IPS-18c (cell line): ENCODE measurements around the gene MBNL2.

Experiments used
- H3K4me3 ChIP-seq: 2 replicates; pipeline ENCODE4 v1.7.0; 2013; ENCODE audit warnings: low read depth, mild to moderate bottlenecking, low read length, moderate library complexity; ENCODE audit not compliant: insufficient read depth
- H3K9me3 ChIP-seq: one replicate; pipeline ENCODE4 v1.6.1; 2013; ENCODE audit warnings: mild to moderate bottlenecking, low read length, moderate library complexity; ENCODE audit not compliant: control insufficient read depth, insufficient read depth

Gene MBNL2

DNA sequence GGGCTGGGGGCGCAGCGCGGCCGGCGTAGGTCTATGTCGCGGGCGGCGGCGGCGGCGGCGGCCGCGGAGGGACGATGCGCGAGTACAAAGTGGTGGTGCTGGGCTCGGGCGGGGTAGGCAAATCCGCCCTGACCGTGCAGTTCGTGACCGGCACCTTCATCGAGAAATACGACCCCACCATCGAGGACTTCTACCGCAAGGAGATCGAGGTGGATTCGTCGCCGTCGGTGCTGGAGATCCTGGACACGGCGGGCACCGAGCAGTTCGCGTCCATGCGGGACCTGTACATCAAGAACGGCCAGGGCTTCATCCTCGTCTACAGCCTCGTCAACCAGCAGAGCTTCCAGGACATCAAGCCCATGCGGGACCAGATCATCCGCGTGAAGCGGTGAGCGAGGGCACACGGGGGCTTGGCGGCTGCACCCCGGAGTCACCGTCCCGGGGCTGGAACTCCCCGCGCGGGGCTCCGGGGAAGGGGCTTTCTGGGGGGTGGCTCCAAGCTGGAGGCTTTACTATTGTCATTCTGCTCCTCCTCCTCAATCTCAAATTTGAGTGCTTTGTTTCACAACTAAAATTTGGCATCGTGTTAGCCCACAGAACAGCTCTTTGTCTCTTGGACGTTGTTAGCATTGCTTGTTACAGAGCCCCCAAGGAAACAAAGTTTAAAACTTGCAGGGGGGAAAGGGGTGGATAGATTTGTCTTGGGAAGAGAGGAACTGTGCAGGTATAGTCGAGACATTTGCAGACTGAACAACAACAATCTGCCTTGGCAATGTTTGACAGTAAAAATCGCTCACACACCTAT is 212.5 kb downstream of the MBNL2 start:
- no peaks in the 10 kb centered on the region for H3K9me3 ChIP-seq
- peak overlapping the region; percentile 79 for H3K4me3 ChIP-seq

DNA sequence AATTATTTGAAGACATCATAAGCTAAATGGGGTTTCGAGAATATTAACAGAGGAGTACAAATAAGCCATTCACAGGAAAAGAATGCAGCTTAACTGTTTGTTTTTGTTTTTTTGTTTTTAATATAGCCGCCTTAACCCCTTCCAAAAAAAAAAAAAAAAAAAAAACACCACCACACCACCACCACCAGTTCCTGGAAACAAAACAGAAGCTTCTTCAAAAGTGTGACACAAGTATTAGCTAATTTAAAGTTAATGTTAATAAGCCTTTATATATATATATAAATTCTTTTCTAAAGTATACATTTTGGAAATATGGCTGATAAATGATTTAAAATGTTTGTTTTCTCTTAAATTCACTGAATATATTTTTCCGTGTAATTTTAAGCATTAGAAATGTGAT is 213.2 kb downstream of the MBNL2 start:
- Histone ChIP-seq H3K9me3 (no peaks in the 10 kb centered on the region), H3K4me3 (peak overlapping the region; percentile 79; the same call in 1 of the 2 replicates)

DNA sequence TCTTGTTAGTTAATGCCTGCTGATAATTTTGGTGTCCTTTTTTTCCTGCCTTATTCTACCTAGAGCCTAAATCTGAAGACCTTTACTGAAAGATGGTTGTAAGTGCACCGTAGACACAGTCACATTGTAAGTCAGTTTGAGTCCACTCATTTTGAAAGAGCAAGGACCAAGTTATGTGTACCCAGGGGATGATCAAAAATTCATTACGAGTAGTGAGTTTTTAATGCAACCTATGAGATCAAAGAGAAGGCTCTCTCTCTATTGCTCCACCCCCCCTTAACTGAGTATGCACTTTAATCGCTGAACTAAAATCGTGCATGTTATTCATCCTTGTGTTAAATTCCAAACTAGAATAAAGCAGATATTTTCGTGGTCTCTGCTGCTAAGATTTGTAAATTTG is 213.7 kb downstream of the MBNL2 start:
- Histone ChIP-seq H3K9me3 (no peaks in the 10 kb centered on the region), H3K4me3 (no peak overlapping the region)

DNA sequence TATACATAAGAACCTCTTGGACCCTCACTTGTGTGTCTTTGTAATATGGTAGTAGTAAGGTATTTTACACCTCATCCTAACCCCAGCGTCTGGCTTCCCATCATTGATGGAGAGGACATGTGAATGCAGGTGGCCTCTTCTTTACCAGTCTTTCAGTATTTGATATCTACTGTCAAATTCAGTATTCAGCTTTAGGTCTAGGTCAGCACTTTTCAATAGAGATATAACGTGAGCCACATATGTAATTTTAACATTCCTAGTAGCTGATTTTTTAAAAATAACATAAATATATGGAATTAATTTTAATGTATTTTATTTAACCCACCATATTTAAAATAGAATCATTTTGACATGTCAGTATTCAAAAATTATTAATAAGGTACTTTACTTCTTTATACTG is 214.7 kb downstream of the MBNL2 start:
- H3K9me3 ChIP-seq = no peaks in the 10 kb centered on the region

DNA sequence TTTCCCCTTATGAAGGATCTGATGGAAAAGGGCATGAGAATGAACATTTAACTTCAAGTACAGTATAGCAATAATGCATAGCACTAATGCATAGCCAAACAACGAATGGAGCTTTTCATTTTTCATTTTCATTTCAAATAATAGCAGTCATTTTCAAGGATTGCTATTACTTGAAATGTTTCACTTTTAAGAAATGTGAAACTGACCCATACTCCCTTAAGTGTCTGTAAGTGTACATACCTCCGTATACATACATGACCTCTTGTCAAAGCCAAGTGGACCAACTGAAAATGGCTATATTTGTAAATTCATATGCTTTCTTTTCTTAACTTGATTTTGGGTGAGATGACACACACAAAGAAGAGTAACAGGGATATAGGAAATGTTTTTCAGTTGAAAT is 215.6 kb downstream of the MBNL2 start:
- H3K4me3 ChIP-seq = no peak overlapping the region

More for the DNA sequence above, 214.7 kb downstream of the MBNL2 start:
- H3K4me3 ChIP-seq = no peak overlapping the region

DNA sequence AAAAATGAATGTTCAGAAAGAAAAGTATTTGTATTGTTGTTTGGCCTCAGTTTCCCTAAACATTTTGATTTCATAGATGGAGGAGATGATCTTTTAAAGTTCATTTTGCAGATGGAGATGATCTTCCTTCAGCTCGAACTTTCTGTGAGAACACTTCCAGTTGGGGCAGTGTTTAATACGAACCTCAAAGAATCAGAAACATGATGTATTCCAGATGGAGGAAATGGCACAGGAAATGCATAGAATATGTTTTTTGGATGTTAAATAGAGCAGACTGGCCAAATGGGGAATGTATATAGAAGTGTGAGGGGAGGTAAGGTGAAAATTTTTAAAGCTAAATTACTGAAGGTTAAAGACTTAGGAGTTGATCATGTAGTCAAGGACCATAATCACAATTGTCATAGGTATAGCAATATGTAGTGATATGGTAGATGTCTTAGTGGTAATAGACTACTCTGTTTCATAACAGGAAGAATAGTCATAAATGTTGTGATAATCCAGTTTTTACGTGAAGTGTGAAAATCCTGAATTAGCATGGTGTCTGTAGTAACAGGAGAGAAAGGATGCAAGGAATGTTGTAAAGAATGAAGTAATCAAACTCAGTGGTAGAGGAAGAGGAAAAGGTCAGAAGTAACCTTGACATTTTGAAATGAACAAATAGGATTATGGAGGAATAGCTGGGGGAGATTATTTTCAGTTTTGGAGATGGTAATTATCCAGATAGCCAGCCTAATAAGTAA is 216.9 kb downstream of the MBNL2 start:
- Histone ChIP-seq H3K4me3 (no peak overlapping the region), H3K9me3 (no peaks in the 10 kb centered on the region)

More for the DNA sequence above, 215.6 kb downstream of the MBNL2 start:
- no peaks in the 10 kb centered on the region for H3K9me3 ChIP-seq

DNA sequence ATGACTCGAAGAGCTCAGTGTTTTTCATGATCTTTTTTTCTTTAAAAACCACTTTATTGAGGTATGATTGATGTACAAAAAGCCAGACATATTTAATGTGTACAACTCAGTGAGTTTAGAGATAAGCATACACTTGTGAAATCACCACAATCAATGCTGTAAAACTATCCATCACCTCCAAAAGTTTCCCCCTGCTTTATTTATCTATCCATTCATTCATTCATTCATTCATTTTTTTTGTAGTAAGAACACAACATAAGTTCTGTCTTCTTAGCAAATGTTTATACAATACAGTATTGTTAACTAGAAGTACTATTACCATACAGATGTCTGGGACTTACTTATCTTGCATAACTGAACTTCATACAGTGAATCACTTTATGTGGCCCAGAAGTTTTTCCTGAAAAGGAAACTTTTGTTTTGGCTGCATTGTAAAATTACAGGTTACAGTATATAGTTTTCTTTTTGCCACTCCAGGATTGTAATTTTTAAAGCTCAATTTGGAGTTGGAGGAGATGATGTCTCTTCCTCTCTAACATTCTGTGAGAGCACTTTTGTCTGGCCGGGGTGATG is 218.6 kb downstream of the MBNL2 start:
- H3K4me3 ChIP-seq = no peak overlapping the region

DNA sequence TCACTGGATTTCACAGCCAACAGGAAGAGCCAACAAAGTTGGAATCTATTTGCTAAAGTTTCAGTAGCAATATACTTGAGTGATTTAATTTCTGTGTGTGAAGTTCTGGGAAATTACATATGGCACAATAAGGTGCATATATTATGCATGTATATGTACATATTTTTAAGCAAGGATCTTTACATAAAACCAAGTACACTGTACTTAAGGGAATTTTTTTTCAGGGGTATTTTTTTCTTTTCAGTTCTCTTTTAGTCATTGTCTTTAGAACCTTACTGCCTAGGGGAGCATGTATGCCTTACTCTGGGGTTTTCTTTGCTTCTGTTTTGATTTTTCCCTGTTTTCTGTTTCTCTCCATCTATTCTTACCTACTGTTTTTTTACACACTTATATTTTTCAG is 219.2 kb downstream of the MBNL2 start:
- no peak overlapping the region for H3K4me3 ChIP-seq
- H3K9me3 ChIP-seq = no peaks in the 10 kb centered on the region

More for the DNA sequence above, 218.6 kb downstream of the MBNL2 start:
- H3K9me3 ChIP-seq = no peaks in the 10 kb centered on the region
